ENCODE measurements around the gene RTP3.
"Not testable (repeated sequence)": the region's sequence is repeated elsewhere in the genome, so short reads cannot be mapped to it uniquely, and the experiment has no call there.

The RTP3 gene

DNA sequence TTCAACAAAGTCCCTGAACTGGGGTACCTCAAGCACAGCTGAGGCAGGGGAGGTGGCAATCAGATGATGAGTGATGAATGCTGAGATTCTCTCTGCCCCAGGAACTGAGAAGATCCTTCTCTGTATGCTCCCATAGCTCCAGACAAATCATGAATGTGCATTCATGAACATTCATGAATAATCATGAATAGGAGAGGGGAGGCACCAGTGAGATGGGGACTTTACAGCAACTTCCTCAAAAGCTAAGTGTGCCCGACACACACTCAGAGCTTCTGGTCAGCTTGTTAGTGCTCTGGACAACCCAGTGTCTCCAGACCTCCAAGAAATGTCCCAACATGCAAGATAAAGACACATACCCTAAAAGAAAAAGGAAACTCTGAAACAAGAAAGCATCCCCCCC lies 44.1 kb downstream of the RTP3 start:
- peak; percentile 72 for FAIRE-seq
- DNase-seq (ENCODE audit: extremely low spot score, insufficient read length, low read depth), result no peak

DNA sequence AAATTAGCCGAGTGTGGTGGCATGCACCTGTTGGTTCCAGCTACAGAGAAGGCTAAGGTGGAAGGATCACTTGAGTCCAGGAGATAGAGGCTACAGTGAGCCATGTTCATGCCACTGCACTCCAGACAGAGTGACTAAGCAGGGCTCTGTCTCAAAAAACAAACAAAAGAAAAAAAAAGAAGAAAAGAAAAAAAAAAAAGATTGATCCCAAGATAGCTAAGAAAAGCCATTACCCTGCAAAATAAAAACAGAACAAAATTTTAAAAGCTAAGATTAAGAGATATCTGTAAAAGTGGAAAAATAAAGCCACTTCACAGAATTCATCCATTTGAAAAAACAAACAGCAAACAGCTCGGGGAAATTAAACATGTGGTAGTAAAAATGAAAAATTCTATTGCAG lies 44.6 kb downstream of the RTP3 start:
- no peak for DNase-seq (ENCODE audit: extremely low spot score, insufficient read length, low read depth)
- FAIRE-seq, result peak; percentile 29

- FAIRE-seq, result peak; percentile 55
- no peak for DNase-seq (ENCODE audit: extremely low spot score, insufficient read length, low read depth)
Observed at GRCh38 chr3:46542801-46543201, 45.0 kb downstream of the RTP3 start.

- DNase-seq (ENCODE audit: extremely low spot score, insufficient read length, low read depth), result no peak
- FAIRE-seq, result no peak
Observed at GRCh38 chr3:46544771-46545503, 47.2 kb downstream of the RTP3 start.

GRCh38 chr3:46545818-46546630 lies 48.2 kb downstream of the RTP3 start:
- no peak for DNase-seq (ENCODE audit: extremely low spot score, insufficient read length, low read depth)
- no peak for FAIRE-seq

GRCh38 chr3:46546896-46547440 lies 49.2 kb downstream of the RTP3 start:
- FAIRE-seq, result no peak
- DNase-seq (ENCODE audit: extremely low spot score, insufficient read length, low read depth), result no peak

DNA sequence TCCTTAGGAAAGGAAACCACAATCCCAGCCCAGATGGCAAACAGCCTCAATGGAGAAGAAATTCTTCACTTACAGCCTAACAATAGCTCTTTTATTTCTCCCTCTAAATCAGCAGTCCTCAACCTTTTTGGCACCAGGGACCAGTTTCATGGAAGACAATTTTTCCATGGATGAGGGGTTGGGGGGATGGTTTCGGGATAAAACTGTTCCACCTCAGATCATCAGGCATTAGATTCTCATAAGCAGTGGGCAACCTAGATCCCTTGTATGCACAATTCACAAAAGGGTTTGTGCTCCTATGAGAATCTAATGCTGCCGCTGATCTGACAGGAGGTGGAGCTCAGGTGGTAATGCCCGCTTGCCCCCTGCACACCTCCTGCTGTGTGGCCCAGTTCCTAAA lies 50.8 kb downstream of the RTP3 start:
- DNase-seq (ENCODE audit: extremely low spot score, insufficient read length, low read depth); FAIRE-seq: not testable (repeated sequence)

- DNase-seq (ENCODE audit: extremely low spot score, insufficient read length, low read depth), result no peak
- no peak for FAIRE-seq
Observed at GRCh38 chr3:46549408-46549904, 51.7 kb downstream of the RTP3 start.

GRCh38 chr3:46549989-46550388 lies 52.2 kb downstream of the RTP3 start:
- DNase-seq (ENCODE audit: extremely low spot score, insufficient read length, low read depth) (no peak), FAIRE-seq (no peak)
